ENCODE results near the gene CD6. TPM values are rescaled to one million over a fixed set of nuclear protein-coding genes. Genes with fewer than 3 reads are reported as not detected.

The CD6 gene
- polyA plus RNA-seq, 2 of the 4 experiments (the other 2 are of a cell fraction) = 0.06 TPM

- Histone ChIP-seq H3K4me1 (no peaks in the 10 kb centered on the region), H3K27ac (no peak overlapping the region), H3K9me3 (no peaks in the 10 kb centered on the region), H3K4me3 (no peak overlapping the region), H3K4me2 (no peak overlapping the region)
- ChIA-PET POLR2A (no interaction called here), CTCF (interaction anchor here (0.7 kb wide), 1 partner anchor 19 kb away, joined by 3 read pairs; no protein-coding TSS in a partner anchor)
- no peak for FAIRE-seq
- no peak for DNase-seq (ENCODE audit: low read depth in 1 of 2, low spot score in 1 of 2)
- 37% methylated on average over 7 of the region's 7 CpGs for WGBS (ENCODE audit: missing lambda C conversion rate)
- TF ChIP-seq POLR2A (IDR thresholded peaks at IDR 0.05; ENCODE audit: low read length) = no peak
- no peak for TF ChIP-seq CHD2 (IDR thresholded peaks at IDR 0.05; ENCODE audit: low read length, partially characterized antibody)
- TF ChIP-seq CBX2 (IDR thresholded peaks at IDR 0.05; ENCODE audit: borderline replicate concordance, low read depth) = no peak
- no peak for TF ChIP-seq ZSCAN20 (CRISPR knock-in tag; IDR thresholded peaks at IDR 0.05)
- no peak for TF ChIP-seq RAD21 (conservative IDR thresholded peaks at IDR 0.05 in 1 of 2, IDR thresholded peaks at IDR 0.05 in 1 of 2)
- TF ChIP-seq HMGXB4 (CRISPR knock-in tag; IDR thresholded peaks at IDR 0.05; ENCODE audit: borderline replicate concordance) = no peak
- TF ChIP-seq ELK1 (IDR thresholded peaks at IDR 0.05; ENCODE audit: low read depth, low read length) = no peak
- no peak for TF ChIP-seq FOXS1 (CRISPR knock-in tag; IDR thresholded peaks at IDR 0.05)
- no peak for TF ChIP-seq HOXA7 (CRISPR knock-in tag; IDR thresholded peaks at IDR 0.05)
- TF ChIP-seq HOXB13 (CRISPR knock-in tag; IDR thresholded peaks at IDR 0.05; ENCODE audit: low read depth) = no peak
- TF ChIP-seq KDM1A (IDR thresholded peaks at IDR 0.05; ENCODE audit: low read depth) = no peak
- TF ChIP-seq NFE2L2 (conservative IDR thresholded peaks at IDR 0.05; ENCODE audit: low read length) = no peak
- TF ChIP-seq, protein P1, sequence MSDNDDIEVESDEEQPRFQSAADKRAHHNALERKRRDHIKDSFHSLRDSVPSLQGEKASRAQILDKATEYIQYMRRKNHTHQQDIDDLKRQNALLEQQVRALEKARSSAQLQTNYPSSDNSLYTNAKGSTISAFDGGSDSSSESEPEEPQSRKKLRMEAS (IDR thresholded peaks at IDR 0.05) = no peak
- TF ChIP-seq EHMT2 (IDR thresholded peaks at IDR 0.05; ENCODE audit: low read depth) = no peak
- TF ChIP-seq RNF2 (IDR thresholded peaks at IDR 0.05; ENCODE audit: borderline replicate concordance, low read depth) = no peak
- ATAC-seq = no peak
Observed at GRCh38 chr11:61028135-61028729, 56.8 kb downstream of the CD6 start.

DNA sequence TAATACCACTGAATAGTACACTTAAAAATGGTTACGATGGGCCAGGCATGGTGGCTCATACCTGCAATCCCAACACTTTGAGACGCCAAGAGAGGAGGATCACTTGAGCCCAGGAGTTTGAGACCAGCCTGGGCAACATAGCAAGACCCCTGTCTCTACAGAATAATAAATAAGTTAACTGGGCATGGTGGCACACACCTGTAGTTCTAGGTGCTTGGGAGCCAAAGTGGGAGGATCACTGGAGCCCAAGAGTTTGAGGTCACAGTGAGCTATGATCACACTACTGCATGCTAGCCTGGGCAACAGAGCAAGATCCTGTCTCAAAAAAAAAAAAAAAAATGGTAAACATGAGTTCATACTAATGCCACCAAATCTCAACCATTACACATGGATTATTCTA lies 61.3 kb downstream of the CD6 start:
- ATAC-seq (no peak), DNase-seq (ENCODE audit: low read depth in 1 of 2, low spot score in 1 of 2) (no peak), FAIRE-seq (no peak)
- no peak overlapping the region for H3K4me2 ChIP-seq
- 83% methylated on average over 2 of the region's 2 CpGs for WGBS (ENCODE audit: missing lambda C conversion rate)
- CTCF ChIA-PET = interaction anchor here (0.7 kb wide), 1 partner anchor 1446 kb away, joined by 3 read pairs; no protein-coding TSS in a partner anchor
- no peak for TF ChIP-seq HOXA7 (CRISPR knock-in tag; IDR thresholded peaks at IDR 0.05)
- TF ChIP-seq RARB (CRISPR knock-in tag; IDR thresholded peaks at IDR 0.05) = no peak
- TF ChIP-seq USF2 (IDR thresholded peaks at IDR 0.05) = no peak
- no peaks in the 10 kb centered on the region for H3K9me3 ChIP-seq
- no peak overlapping the region for H3K4me3 ChIP-seq
- POLR2A ChIA-PET = no interaction called here
- no peaks in the 10 kb centered on the region for H3K4me1 ChIP-seq
- H3K27ac ChIP-seq = no peak overlapping the region

DNA sequence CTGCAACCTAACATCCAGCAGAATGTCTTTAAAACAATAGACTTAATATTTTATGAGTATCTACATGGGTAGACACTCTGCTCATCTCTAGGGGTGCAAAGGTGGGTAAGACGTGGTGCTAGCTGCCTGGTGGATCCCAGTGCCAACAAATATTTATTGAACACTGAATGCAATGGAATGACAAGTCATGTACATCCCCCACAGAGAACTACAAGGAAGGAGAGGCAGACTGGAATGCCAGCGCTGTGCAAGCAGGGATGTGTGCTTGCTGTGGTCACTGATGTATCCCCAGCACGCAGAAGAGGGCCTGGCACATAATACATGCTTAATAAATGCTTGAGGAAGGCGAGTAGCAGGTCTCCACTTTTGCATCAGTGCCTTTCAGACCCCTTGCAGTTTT lies 61.9 kb downstream of the CD6 start:
- no peaks in the 10 kb centered on the region for H3K4me1 ChIP-seq
- no peak overlapping the region for H3K4me2 ChIP-seq
- H3K27ac ChIP-seq = no peak overlapping the region
- no peak for FAIRE-seq
- TF ChIP-seq POLR2AphosphoS2 (conservative IDR thresholded peaks at IDR 0.05; ENCODE audit: low read length) (no peak), FOXS1 (CRISPR knock-in tag; IDR thresholded peaks at IDR 0.05) (no peak), SREBF2 (IDR thresholded peaks at IDR 0.05) (no peak), HMGXB4 (CRISPR knock-in tag; IDR thresholded peaks at IDR 0.05; ENCODE audit: borderline replicate concordance) (no peak), EP300 (IDR thresholded peaks at IDR 0.05) (no peak), TP53 (CRISPR knock-in tag; IDR thresholded peaks at IDR 0.05) (no peak), HOXB5 (CRISPR knock-in tag; IDR thresholded peaks at IDR 0.05) (no peak), SMC3 (IDR thresholded peaks at IDR 0.05) (no peak), RARB (CRISPR knock-in tag; IDR thresholded peaks at IDR 0.05) (no peak), NPAS2 (CRISPR knock-in tag; IDR thresholded peaks at IDR 0.05; ENCODE audit: borderline replicate concordance) (no peak), ZC3H11A (IDR thresholded peaks at IDR 0.05) (no peak), EHF (CRISPR knock-in tag; IDR thresholded peaks at IDR 0.05) (no peak), CBX8 (IDR thresholded peaks at IDR 0.05) (no peak), KDM5A (IDR thresholded peaks at IDR 0.05) (no peak), JUNB (IDR thresholded peaks at IDR 0.05) (no peak), HOXA7 (CRISPR knock-in tag; IDR thresholded peaks at IDR 0.05) (no peak), MAFK (IDR thresholded peaks at IDR 0.05; ENCODE audit: partially characterized antibody) (no peak)
- H3K4me3 ChIP-seq = no peak overlapping the region
- POLR2A ChIA-PET = no interaction called here
- DNase-seq (ENCODE audit: low read depth in 1 of 2, low spot score in 1 of 2) = no peak
- CTCF ChIA-PET = no interaction called here
- 58% methylated on average over 4 of the region's 4 CpGs for WGBS (ENCODE audit: missing lambda C conversion rate)
- H3K9me3 ChIP-seq = no peaks in the 10 kb centered on the region
- no peak for ATAC-seq
